ENCODE data around the gene ZCCHC9.

- TF ChIP-seq CTCF (IDR thresholded peaks at IDR 0.05) (no peak), EZH2 (IDR thresholded peaks at IDR 0.05; ENCODE audit: borderline replicate concordance, insufficient read depth, low read depth, low read length, poor library complexity, severe bottlenecking) (no peak)
Observed at GRCh38 chr5:81286059-81286617, 15.2 kb upstream of the ZCCHC9 start.

All from B cell (primary cell).